ENCODE results near the gene ADGRG3. TPM values are rescaled to one million over a fixed set of nuclear protein-coding genes. Genes with fewer than 3 reads are reported as not detected.

ADGRG3 gene
- total and polyA plus RNA-seq, 2 of the 8 experiments (the other 6 are each of a cell fraction or from before 2014, with no cell fraction given), result 0.28 to 0.98 TPM

DNA sequence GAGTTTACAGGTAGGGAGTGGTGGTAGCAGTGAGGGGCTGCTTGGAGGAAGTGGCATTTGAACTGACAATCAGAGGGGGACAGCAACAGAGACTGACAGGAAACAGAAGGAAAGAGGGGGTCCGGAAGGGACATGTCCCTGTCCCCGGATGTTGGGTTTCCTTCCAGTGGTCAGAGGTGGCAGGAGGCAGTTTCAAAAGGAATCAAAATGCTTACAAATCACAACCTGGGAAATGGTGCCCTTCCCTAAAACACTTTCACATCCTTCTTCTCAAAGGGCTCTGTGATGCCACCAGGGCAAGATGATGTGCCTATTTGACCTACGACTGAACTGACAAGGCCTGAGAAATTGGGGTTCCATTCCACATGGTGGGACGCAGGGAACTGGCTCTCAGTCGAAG is 20.0 kb upstream of the ADGRG3 start (continued):
- TF ChIP-seq, protein P1, sequence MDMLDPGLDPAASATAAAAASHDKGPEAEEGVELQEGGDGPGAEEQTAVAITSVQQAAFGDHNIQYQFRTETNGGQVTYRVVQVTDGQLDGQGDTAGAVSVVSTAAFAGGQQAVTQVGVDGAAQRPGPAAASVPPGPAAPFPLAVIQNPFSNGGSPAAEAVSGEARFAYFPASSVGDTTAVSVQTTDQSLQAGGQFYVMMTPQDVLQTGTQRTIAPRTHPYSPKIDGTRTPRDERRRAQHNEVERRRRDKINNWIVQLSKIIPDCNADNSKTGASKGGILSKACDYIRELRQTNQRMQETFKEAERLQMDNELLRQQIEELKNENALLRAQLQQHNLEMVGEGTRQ (IDR thresholded peaks at IDR 0.05; ENCODE audit: low read length), result no peak
- TF ChIP-seq CEBPB (IDR thresholded peaks at IDR 0.05; ENCODE audit: low read depth, low read length) (no peak), CHD1 (IDR thresholded peaks at IDR 0.05; ENCODE audit: low read depth, low read length) (no peak), YY1 (IDR thresholded peaks at IDR 0.05; ENCODE audit: low read depth, low read length) (no peak), ASH2L (IDR thresholded peaks at IDR 0.05; ENCODE audit: low read length) (no peak)
